Left lung (tissue), 10 donors: ENCODE results near the gene MACROD2. TPM values are rescaled to one million over a fixed set of nuclear protein-coding genes. Genes with fewer than 3 reads are reported as not detected.
A peak's percentile ranks its signal among the peaks of the same experiment; 100 is the strongest.

Experiments
- ATAC-seq: fragments of 200-7000 bp; cut with Tn5 transposase; one replicate; pipeline ENCODE4 v1.9.1; 2020; ENCODE audit warnings: moderate library complexity
- DNase-seq, 4 donors: peaks; one replicate each; pipeline ENCODE4 v3.0.0-alpha.2; 2013 to 2020
- H3K27ac ChIP-seq, 2 donors: fragments of 200-600 bp; sonication (generic) in 1 of 2; one replicate each; pipeline versions ENCODE4 v1.5.0 to v1.8.0; 2020 to 2021
- H3K27me3 ChIP-seq, 2 donors: fragments of 200-600 bp; sonication (generic) in 1 of 2; one replicate each; pipeline versions ENCODE4 v1.5.0 to v1.8.0; 2020 to 2021
- H3K36me3 ChIP-seq, 2 donors: fragments of 200-600 bp; sonication (generic) in 1 of 2; one replicate each; pipeline versions ENCODE4 v1.5.0 to v1.8.0; 2020 to 2021
- H3K4me1 ChIP-seq, 2 donors: fragments of 200-600 bp; one replicate each; pipeline ENCODE4 v1.8.0; 2021
- H3K4me3 ChIP-seq, 2 donors: fragments of 200-600 bp; sonication (generic) in 1 of 2; one replicate each; pipeline versions ENCODE4 v1.5.0 to v1.8.0; 2020 to 2021; ENCODE audit warnings: mild to moderate bottlenecking in 1 of 2
- H3K9me3 ChIP-seq, 2 donors: fragments of 200-600 bp; sonication (generic) in 1 of 2; one replicate each; pipeline versions ENCODE4 v1.5.0 to v1.8.0; 2020 to 2021
- intact Hi-C, 2 donors: fragments of 100-400 bp; cut with DNase I; formaldehyde crosslinking; loops; one replicate each; pipeline versions ENCODE4 v1.11.2 to v1.14.2; 2022
- polyA plus RNA-seq, 6 donors: library from polyadenylated mRNA; unstranded; fragments of 120-200 nt; gene quantifications; one replicate each; pipeline ENCODE4 v1.2.1, GENCODE V29; 2013; ENCODE audit not compliant: insufficient read length in 6 of 6
- total RNA-seq, 2 donors: library from RNA; stranded (reverse); fragmentation: NEBNext Ultra II Directional; extraction: Animal tissue kit (Norgen Biotek cat#: 25700); gene quantifications; one replicate each; pipeline ENCODE4 v1.2.1, GENCODE V29; 2021
- TF ChIP-seq, protein P1 (sequence below), 2 donors: fragments of 200-600 bp; sonication (generic) in 1 of 2; IDR thresholded peaks; one replicate each; pipeline versions ENCODE4 v1.5.0 to v1.8.0; 2021; ENCODE audit warnings: antibody characterized with exemption in 2 of 2
- donor health status: DM: no; HTN: yes; CAD: no.
- donor health status: DM: no; HTN: no; CAD: no.

Gene MACROD2
- total and polyA plus RNA-seq, 8 donors: 6.1 to 23.6 (median 8.9) TPM

DNA sequence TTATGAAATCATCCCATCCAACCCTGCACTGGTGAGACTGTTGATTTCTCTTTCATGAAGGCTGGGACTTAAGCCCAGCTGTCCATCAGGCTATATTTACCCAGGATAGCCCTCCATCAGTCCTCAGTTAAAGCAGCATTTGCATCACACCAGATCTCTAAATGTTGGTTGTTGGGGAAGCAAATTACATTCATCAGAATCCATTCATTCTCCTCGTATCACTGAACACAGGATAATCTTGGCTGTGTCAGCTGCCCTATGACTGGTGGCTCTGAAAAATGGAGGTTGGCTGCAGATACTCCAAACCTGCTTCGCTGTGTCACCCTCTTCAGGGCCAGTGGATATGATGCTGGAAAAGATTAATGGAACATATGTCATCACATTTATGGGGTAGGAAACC, 1859.6 kb downstream of the MACROD2 start:
- DNase-seq: no peak
- no peaks in the 10 kb centered on the region for H3K9me3 ChIP-seq
- H3K4me3 ChIP-seq: no peak overlapping the region
- no peaks in the 10 kb centered on the region for H3K4me1 ChIP-seq
- H3K27me3 ChIP-seq: no peaks in the 10 kb centered on the region
- H3K36me3 ChIP-seq: no peaks in the 10 kb centered on the region
- no peak overlapping the region for H3K27ac ChIP-seq
- intact Hi-C loops: no loop called here
- TF ChIP-seq, protein P1, sequence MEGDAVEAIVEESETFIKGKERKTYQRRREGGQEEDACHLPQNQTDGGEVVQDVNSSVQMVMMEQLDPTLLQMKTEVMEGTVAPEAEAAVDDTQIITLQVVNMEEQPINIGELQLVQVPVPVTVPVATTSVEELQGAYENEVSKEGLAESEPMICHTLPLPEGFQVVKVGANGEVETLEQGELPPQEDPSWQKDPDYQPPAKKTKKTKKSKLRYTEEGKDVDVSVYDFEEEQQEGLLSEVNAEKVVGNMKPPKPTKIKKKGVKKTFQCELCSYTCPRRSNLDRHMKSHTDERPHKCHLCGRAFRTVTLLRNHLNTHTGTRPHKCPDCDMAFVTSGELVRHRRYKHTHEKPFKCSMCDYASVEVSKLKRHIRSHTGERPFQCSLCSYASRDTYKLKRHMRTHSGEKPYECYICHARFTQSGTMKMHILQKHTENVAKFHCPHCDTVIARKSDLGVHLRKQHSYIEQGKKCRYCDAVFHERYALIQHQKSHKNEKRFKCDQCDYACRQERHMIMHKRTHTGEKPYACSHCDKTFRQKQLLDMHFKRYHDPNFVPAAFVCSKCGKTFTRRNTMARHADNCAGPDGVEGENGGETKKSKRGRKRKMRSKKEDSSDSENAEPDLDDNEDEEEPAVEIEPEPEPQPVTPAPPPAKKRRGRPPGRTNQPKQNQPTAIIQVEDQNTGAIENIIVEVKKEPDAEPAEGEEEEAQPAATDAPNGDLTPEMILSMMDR (IDR thresholded peaks at IDR 0.05): no peak
- ATAC-seq: no peak

DNA sequence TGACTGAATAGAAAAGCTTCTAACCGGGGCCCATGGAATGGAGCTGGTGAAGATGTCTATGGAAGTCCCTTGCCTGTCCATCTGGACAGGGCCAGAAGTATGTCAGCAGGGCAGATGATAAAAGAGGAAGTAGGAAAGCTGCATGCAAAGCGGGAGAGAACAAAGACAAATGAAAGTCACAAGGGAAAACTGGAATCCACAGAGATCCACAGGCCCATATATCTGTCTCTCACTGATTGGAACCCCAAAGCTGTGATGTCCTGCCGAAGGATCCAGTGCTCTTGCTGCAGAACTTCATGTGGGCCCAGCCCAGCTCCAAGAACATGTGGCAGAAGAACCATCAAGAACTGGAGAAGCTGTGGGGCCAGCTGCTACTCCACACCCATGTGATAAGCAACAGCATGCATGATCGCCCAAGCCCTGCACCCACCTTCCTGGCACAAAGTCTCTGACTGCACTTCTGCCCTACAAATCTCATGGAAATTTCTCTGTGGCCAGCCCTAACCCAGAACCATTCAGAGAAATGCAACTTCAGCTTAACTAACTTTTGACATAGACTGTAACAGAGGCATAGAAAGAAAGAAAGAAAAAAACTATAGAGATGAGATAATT, 1862.0 kb downstream of the MACROD2 start:
- no peaks in the 10 kb centered on the region for H3K36me3 ChIP-seq
- no peaks in the 10 kb centered on the region for H3K4me1 ChIP-seq
- TF ChIP-seq, protein P1 (IDR thresholded peaks at IDR 0.05): no peak
- no peaks in the 10 kb centered on the region for H3K27me3 ChIP-seq
- no peaks in the 10 kb centered on the region for H3K9me3 ChIP-seq
- no peak for ATAC-seq
- DNase-seq: no peak
- no peak overlapping the region for H3K4me3 ChIP-seq
- intact Hi-C loops: no loop called here
- H3K27ac ChIP-seq: no peak overlapping the region

DNA sequence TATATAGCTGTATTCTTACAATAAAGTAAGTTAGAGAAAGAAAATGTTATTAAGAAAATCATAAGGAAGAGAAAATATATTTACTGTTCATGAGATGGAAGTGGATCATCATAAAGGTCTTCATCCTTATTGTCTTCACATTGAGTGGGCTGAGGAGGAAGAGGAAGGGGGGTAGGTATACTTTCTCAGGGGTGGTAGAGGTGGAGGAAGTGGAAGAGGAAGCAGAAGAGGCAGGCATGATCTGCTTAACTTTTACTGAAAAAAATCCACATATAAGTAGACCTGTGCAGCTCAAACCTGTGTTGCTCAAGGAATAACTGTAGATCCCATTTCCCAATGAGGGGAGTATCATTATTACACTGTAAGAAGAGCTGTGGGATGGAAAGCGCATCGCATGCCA, 1863.7 kb downstream of the MACROD2 start:
- ATAC-seq: no peak
- H3K9me3 ChIP-seq: no peaks in the 10 kb centered on the region
- H3K36me3 ChIP-seq: no peaks in the 10 kb centered on the region
- H3K4me1 ChIP-seq: no peaks in the 10 kb centered on the region
- H3K4me3 ChIP-seq: no peak overlapping the region
- no peak overlapping the region for H3K27ac ChIP-seq
- intact Hi-C loops: no loop called here
- TF ChIP-seq, protein P1 (IDR thresholded peaks at IDR 0.05): no peak
- no peaks in the 10 kb centered on the region for H3K27me3 ChIP-seq
- DNase-seq: no peak

DNA sequence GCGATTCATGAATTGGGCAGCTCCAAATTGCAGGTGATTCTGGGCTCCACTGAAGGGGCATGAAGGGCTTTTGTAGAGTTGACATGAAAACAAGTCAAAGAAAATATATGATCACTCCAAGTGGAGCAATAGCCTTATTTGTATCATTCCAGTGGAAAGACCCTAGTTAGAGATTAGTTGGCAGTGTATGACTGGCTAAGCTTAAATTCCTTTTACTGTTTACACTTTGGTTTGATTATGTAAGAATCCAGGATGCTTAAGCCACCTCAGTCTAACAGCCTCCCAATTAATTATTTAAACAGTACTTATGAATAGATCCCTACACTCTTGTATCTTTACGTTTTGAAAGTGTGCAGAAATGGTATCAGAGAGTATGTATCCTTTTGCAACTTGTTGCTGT, 1865.5 kb downstream of the MACROD2 start:
- TF ChIP-seq, protein P1 (IDR thresholded peaks at IDR 0.05): no peak
- Histone ChIP-seq H3K9me3 (no peaks in the 10 kb centered on the region), H3K4me1 (no peaks in the 10 kb centered on the region), H3K27me3 (no peaks in the 10 kb centered on the region), H3K27ac (no peak overlapping the region), H3K36me3 (no peaks in the 10 kb centered on the region), H3K4me3 (no peak overlapping the region)
- DNase-seq: no peak
- ATAC-seq: peak; percentile 44
- intact Hi-C loops: no loop called here

DNA sequence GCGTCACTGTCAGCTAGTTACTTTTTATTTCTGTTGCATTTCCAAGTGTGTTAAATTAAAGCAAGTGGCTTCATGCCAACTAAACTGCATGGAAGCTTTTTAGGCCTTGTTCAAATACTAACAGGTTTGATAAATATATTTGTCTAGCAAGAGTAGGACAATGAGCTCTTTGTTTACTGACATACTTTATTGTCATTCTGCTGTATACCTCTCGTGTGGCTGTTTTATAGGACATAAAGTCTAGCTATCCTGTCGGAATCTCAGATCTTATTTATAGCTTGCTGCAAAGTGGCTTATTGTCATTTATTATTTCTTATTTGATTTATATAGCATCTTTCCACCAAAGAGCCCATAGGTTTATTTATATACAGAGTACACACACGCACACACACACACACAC, 1866.9 kb downstream of the MACROD2 start:
- H3K36me3 ChIP-seq: no peaks in the 10 kb centered on the region
- intact Hi-C loops: no loop called here
- ATAC-seq: no peak

More for the DNA sequence above, 1866.9 kb downstream of the MACROD2 start:
- DNase-seq: no peak
- Histone ChIP-seq H3K27me3 (no peaks in the 10 kb centered on the region), H3K4me3 (no peak overlapping the region), H3K27ac (no peak overlapping the region), H3K4me1 (no peaks in the 10 kb centered on the region), H3K9me3 (no peaks in the 10 kb centered on the region)
- TF ChIP-seq, protein P1 (IDR thresholded peaks at IDR 0.05): no peak
